SK-N-SH treated with all-trans-retinoic acid at 6 μM for 48 hours (cell line): ENCODE measurements around the gene ATL3.

Experiments
- ARNTL ChIP-seq: fragments of 450-650 bp; formaldehyde crosslinking; IDR thresholded peaks from 2 replicates; pipeline ENCODE4 v1.5.0; 2020; ENCODE audit warnings: low read depth, mild to moderate bottlenecking, moderate library complexity, borderline replicate concordance
- BACH2 ChIP-seq: fragments of 250-450 bp; sonication (Bioruptor Pico); IDR thresholded peaks from 2 replicates; pipeline ENCODE4 v1.9.0; 2021; ENCODE audit warnings: mild to moderate bottlenecking, borderline replicate concordance
- CREB5 ChIP-seq: fragments of 250-450 bp; sonication (Bioruptor Pico); IDR thresholded peaks from 2 replicates; pipeline ENCODE4 v1.5.1; 2020; ENCODE audit warnings: low read depth, mild to moderate bottlenecking, moderate library complexity
- ESRRG ChIP-seq: fragments of 250-450 bp; sonication (Bioruptor Pico); IDR thresholded peaks from 2 replicates; pipeline ENCODE4 v1.6.1; 2021; ENCODE audit warnings: mild to moderate bottlenecking
- ISL1 ChIP-seq: fragments of 250-450 bp; sonication (Bioruptor Pico); IDR thresholded peaks from 2 replicates; pipeline ENCODE4 v2.1.2; 2022; ENCODE audit warnings: mild to moderate bottlenecking, moderate library complexity
- PATZ1 ChIP-seq: fragments of 250-450 bp; sonication (Bioruptor Pico); IDR thresholded peaks from 2 replicates; pipeline ENCODE4 v1.8.0; 2020; ENCODE audit warnings: mild to moderate bottlenecking, moderate library complexity, borderline replicate concordance
- POU6F1 ChIP-seq: fragments of 250-450 bp; sonication (Bioruptor Pico); IDR thresholded peaks from 2 replicates; pipeline ENCODE4 v1.8.0; 2021; ENCODE audit warnings: low read depth, mild to moderate bottlenecking, moderate library complexity, borderline replicate concordance
- SNAI2 ChIP-seq: fragments of 250-450 bp; sonication (Bioruptor Pico); IDR thresholded peaks from 2 replicates; pipeline ENCODE4 v1.5.0; 2020; ENCODE audit warnings: mild to moderate bottlenecking, moderate library complexity
- ZC3H10 ChIP-seq: fragments of 250-450 bp; sonication (Bioruptor Pico); IDR thresholded peaks from 2 replicates; pipeline ENCODE4 v1.5.1; 2021; ENCODE audit warnings: mild to moderate bottlenecking, moderate library complexity
- ZFP3 ChIP-seq: fragments of 250-450 bp; sonication (Bioruptor Pico); IDR thresholded peaks from 2 replicates; pipeline ENCODE4 v1.5.0; 2020; ENCODE audit warnings: mild to moderate bottlenecking, moderate library complexity
- ZFP30 ChIP-seq: fragments of 450-650 bp; formaldehyde crosslinking; IDR thresholded peaks from 2 replicates; pipeline ENCODE4 v1.5.0; 2022; ENCODE audit warnings: mild to moderate bottlenecking, moderate library complexity
- ZNF565 ChIP-seq: fragments of 450-650 bp; formaldehyde crosslinking; conservative IDR thresholded peaks from 2 replicates; pipeline ENCODE4 v1.5.0; 2020; ENCODE audit warnings: low read depth, mild to moderate bottlenecking, moderate library complexity
- ZNF8 ChIP-seq: fragments of 450-650 bp; formaldehyde crosslinking; IDR thresholded peaks from 2 replicates; pipeline ENCODE4 v1.5.0; 2020; ENCODE audit warnings: mild to moderate bottlenecking, moderate library complexity

- TF ChIP-seq ZFP30 (CRISPR knock-in tag), result no peak
- TF ChIP-seq ZC3H10, result no peak
- no peak for TF ChIP-seq POU6F1 (CRISPR knock-in tag)
- no peak for TF ChIP-seq CREB5
- no peak for TF ChIP-seq BACH2 (CRISPR knock-in tag)
- TF ChIP-seq ESRRG, result no peak
- TF ChIP-seq ZNF8 (CRISPR knock-in tag), result no peak
- no peak for TF ChIP-seq ARNTL (CRISPR knock-in tag)
- no peak for TF ChIP-seq SNAI2 (CRISPR knock-in tag)
- no peak for TF ChIP-seq ZFP3
- no peak for TF ChIP-seq ISL1 (CRISPR knock-in tag)
- no peak for TF ChIP-seq ZNF565 (CRISPR knock-in tag)
- no peak for TF ChIP-seq PATZ1
Observed at GRCh38 chr11:63613517-63614135, 57.5 kb downstream of the ATL3 start.
